GM18873 (cell line): ENCODE data around the gene PHACTR4.
"Not testable (repeated sequence)": the region's sequence is repeated elsewhere in the genome, so short reads cannot be mapped to it uniquely, and the experiment has no call there.

Experiments
- ATAC-seq: cut with Tn5 transposase; IDR thresholded peaks from one replicate; pipeline ENCODE4 v1.9.1; 2021; ENCODE audit warnings: mild to moderate bottlenecking, moderate library complexity, moderate number of reproducible peaks; ENCODE audit not compliant: unreplicated experiment, low FRiP score

PHACTR4 gene

DNA sequence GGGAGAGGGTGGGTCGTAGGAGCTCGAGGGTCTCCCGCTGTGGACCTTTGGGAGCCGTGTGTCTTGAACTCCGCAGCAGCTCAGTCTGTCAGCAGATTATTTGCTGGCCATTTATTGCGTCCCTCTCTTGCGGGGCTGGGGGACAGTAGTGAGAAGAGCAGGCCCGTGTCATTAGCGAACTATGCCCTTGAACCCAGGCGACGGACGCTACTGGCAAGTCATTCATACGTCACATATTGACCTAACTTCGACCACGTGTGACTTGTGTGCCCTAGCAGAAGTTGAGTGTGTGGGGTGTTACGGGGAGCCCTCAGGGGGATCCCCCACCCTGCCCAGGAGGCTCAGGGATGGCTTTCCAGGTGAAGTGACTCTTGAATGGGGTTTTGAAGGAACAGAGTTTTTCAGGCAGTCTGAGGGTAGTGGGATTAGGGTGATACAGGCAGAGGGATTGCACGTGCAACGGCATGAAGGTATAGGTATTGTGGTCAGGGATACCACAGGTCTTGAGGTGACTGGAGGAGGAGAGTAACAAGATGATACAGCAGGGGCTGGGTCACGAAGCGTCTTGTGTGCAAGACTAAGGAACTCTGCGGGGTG is 149.3 kb downstream of the PHACTR4 start:
- no peak for ATAC-seq

DNA sequence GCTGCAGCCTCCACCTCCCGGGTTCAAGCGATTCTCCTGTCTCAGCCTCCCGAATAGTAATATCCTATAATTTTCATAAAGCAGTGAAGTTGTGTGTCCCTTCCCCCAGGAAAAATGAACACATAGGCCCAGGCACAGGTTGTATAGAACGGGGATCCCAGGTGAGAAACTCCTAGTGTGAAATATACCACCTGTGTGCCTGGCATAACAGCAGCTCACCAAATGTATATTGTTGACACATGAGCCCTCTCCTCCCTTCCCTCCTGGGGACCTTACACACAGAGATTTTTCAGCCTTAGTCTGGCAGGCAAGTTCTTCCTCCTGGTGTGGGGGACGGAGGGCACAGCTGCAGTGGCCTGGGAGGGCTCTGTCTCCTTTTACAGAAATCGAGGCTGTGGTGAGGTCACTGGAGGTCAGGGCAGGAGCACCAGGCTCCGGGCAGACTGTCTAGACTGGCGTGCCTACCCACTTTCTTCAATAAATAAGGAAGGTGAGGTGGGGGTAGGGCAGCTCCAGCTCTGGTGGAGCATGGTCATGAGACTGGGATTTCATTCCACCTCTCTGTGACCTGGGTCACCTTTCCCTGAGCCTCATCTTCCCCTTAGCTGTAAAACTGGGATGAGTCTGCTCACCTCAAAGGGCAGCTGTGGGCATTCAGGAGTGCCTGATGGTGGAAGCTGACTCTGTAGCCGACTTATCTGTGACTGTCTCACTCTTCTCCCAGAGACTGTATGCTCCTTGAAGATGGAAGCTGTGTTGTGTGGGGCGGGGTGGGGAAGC is 150.6 kb downstream of the PHACTR4 start:
- no peak for ATAC-seq

DNA sequence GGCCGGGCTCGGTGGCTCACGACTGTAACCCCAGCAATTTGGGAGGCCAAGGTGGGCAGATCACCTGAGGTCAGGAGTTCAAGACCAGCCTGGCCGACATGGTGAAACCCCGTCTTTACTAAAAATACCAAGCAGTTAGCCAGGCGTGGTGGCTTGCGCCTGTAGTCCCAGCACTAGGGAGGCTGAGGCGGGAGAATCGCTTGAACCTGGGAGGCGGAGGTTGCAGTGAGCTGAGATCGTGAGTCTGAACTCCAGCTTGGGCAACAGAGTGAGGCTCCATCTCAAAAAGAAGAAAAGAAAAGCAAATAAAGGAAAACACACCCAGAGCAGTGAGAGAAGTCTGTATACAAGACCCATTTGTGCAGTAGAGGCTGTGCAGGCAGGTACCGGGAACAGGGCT is 151.3 kb downstream of the PHACTR4 start:
- not testable (repeated sequence) for ATAC-seq

DNA sequence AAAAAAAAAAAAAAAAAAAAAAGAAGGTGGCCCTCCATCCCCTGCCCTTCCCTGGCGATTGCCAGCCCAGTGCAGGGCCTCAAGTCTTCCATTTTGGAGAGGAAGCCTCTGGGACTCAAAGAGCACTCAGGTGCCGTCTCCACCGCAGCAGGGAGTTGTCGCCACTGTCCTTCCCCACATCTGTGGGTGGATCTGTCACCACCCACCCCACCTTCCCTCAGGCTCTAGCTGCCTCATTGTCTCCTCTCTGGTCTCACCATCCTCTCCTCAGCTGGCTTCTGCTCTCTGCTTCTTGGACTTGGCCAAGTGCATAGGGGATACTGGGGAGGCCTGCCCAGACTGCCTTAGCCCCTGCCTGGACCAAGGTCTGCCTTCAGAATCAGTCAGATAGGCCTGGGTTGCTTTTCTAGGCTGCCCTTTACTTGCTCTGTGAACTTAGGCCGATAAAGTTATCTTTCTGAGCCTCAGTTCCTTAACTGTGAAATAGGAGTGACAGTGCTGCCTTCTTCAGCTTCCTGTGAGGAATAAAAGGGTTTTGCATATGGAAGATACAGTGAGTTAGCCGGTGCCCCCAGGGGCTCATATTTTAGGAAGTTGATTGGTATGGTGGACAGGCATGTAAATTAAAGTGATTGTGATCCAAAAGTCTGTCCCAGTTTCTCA is 152.1 kb downstream of the PHACTR4 start:
- no peak for ATAC-seq

DNA sequence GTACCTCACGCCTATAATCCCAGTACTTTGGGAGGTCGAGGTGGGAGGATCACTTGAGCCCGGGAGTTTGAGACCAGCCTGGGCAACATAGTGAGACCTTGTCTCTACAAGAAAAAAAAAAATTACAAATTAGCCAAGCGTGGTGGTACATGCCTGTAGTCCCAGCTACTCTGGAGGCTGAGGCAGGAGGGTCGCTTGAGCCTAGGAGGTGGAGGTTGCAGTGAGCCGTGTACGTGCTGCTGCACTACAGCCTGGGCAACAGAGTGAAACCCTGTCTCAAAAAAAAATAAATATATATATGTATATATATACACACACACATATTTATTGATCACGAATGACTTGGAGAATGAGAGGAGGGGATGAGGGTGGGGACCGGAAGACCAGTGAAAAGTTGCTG is 153.0 kb downstream of the PHACTR4 start:
- ATAC-seq = not testable (repeated sequence)

DNA sequence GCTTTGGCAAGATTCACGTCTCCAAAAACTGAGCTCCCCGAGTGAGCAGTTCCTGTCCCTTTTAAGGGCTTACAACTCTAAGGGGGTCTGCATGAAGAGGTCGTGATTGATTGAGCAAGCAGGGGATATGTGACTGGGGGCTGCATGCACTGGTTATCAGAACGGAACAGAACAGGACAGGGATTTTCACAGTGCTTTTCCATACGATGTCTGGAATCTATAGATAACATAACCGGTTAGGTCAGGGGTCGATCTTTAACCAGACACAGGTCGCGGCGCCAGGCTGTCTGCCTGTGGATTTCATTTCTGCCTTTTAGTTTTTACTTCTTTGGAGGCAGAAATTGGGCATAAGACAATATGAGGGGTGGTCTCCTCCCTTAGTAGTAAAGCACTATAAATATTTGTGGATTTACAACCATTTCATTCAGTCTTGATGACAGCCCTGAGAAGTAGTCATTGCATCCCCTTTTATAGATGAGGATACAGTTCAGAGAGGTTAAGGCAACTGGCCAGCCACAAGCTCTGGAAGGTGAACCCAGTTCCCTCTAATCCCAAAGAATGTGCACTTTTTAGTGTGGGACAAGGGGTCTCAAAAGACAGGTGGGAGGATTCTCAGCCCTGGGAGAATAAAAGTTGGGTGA is 155.6 kb downstream of the PHACTR4 start:
- not testable (repeated sequence) for ATAC-seq

DNA sequence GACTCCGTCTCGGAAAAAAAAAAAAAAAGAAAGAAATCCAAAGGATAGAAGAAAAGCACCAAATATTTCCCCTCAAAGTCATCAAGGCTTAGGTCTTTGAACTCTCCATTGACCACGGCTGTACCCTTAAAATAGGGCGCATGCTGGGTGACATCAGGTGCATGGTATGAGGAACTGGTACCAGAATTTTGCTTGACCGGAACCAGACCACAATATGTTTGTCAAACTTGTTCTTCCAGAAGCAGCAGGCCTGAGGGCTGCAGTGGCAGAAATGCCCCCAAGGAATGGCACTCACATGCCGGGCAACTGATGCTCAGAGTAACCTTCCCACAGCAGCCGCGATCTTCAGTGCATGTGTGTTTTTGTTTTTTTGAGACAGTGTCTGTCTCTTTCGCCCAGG is 157.3 kb downstream of the PHACTR4 start:
- ATAC-seq = no peak

DNA sequence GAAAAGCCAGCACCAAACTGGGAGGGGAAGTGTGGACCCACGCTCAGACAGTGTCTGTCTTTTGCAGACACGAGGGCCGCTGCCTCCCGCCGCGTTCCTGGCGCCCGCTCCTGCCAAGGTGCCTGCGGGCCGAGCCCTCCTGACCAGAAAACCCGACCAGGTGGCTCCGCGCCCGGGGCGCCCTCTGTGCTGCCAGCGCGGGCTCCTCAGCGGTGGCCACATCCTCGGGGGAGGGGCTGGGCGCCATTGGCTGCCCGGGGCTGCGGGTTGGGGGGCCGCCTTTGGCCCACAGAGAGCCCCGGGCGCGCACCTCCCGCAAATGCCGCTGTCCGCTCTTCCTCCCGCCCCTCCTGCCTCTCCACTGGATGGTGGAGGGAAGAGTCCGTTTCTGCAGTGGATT is 160.9 kb downstream of the PHACTR4 start:
- no peak for ATAC-seq

DNA sequence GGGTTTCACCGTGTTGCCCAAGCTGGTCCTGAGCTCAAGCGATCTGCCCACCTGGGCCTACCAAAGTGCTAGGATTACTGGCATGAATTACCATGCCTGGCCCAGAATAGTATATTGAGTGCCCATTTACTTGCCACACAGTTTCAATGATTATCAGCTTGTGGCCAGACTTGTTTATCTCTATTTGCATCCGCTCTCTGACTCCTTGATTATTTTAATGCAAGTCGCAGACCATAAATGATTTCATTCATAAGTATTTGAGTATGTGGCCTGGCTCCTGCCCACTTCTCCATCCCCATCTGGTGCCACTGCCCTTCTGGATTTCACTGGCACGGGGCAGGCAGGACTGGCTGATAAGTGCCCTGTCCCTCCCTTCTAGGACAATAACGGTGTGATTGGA is 165.1 kb downstream of the PHACTR4 start:
- no peak for ATAC-seq

DNA sequence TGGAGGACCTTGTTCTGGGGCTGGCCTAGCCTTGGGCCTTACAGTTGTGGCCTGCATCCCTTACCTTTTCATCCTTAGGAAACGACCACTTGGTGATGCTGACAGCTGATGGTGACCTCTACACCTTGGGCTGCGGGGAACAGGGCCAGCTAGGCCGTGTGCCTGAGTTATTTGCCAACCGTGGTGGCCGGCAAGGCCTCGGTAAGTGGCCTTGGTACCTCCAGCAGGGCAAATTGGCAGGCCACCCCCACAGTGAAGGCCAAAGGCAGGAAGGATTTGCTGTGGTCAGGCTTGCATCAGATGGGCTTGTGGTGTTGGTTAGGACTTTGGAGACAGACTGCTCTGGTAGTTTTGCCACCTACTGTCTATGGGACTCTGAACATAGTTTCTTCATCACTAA is 165.6 kb downstream of the PHACTR4 start:
- no peak for ATAC-seq

DNA sequence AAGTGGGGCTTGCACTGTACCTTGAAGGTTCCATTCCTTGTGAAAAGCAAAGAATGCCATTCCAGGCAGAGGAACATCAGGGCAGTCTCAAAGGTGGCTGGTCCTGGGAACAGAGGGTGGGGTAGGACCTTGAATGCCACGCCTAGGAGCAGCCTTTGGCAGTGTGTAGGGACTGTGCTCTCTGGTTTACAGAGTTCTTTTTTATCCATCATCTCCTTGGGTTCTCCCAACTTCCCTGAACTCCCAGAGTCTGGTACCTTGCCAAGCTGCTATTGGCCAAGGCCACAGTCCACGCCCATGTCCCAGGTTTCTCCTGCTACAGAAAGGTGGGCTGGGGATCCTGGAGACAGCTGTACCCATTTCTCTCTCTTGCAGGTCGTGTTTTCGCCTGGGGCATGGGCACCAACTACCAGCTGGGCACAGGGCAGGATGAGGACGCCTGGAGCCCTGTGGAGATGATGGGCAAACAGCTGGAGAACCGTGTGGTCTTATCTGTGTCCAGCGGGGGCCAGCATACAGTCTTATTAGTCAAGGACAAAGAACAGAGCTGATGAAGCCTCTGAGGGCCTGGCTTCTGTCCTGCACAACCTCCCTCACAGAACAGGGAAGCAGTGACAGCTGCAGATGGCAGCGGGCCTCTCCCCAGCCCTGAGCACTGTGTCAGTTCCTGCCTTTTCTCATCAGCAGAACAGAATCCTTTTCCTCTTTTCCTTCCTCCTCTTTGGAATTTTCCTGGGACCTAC is 168.1 kb downstream of the PHACTR4 start:
- ATAC-seq = no peak

DNA sequence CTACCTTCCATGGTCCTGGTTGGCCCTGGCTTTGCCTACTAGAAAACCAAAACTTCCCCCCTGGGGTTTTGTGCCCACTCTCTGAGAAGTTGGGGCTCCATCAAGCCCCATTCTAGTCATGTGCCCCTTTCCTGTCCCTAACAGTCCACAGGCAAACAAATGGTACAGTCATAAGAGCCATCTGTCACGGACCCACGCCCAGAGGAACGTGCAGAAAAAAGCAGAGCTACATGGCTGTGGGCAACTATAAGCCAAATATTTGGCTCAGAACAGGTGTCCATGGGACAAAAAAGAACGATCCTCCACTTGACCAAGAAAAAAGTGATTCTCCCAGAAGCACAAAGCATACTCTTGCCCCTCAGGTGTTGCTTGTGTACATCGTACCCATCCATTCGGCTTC is 168.7 kb downstream of the PHACTR4 start:
- no peak for ATAC-seq

DNA sequence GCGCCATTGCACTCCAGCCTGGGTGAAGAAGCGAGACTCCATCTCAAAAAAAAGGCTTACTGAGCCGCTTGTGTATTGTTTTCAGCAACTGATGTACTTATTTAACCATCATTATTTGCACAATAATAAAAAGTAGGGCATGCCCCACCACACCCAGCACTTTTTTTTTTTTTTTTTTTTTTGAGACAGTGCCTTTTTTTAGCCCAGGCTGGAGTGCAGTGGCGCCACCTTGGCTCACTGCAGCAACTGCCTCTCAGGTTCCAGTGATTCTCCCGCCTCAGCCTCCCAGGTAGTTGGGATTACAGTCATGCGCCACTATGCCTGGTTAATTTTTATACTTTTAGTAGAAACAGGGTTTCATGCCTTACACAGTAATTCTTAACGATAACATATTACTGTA is 171.1 kb downstream of the PHACTR4 start:
- ATAC-seq = no peak

DNA sequence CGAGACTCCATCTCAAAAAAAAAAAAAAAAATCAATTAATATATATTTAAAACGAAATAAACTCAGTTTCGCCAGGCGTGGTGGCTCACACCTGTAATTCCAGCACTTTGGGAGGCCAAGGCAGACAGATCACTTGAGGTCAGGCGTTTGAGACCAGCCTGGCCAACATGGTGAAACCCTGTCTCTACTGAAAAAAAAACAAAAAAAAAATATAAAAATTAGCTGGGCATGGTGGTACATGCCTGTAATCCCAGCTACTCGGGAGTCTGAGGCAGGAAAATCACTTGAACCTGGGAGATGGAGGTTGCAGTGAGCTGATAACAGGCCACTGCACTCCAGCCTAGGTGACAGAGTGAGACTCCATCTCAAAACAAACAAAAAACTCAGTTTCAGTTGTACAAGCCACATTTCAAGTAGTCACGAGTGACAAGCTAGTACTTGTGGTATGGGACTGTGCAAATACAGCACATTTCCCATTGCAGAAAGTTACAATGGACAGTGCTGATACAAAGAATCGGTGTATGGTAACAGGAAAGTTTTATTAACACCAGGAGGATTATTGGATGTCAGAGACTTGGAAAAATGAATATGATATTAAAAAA is 172.0 kb downstream of the PHACTR4 start:
- not testable (repeated sequence) for ATAC-seq

DNA sequence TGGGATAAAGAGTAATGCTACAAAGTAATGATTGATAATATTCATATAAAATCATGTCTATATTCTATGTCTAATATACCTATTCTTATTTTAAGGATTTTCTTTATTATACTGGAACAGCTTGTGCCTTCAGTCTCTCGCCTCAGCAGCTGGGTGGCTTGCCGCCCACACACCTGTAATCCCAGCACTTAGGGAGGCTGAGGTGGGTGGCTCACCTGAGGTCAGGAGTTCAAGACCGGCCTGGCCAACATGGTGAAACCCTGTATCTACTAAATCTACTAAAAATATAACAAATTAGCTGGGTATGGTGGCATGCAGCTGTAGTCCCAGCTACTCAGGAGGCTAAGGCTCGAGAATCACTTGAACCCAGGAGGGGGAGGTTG is 175.7 kb downstream of the PHACTR4 start:
- ATAC-seq = no peak

DNA sequence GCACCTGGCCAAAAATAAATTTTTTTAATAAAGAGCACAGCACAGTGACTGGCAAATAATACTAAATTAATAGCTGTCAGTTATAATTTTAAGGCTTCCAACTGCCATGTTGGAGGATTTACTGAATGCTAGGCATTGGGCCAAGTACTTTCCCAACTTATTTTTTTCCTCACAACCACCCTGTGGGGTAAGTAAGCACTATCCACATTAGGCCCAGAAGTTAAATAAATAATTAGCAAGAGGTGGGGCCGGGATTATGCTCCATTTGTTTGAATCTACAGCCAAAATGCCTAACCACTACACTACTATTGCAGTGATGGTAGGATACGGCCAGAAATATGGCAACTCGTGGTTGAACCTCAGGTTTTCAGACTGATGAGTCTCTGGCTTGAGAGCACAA is 178.8 kb downstream of the PHACTR4 start:
- no peak for ATAC-seq
